GM10266 (cell line): ENCODE results near the gene COQ2.

Experiments used
- DNase-seq: peaks from one replicate; pipeline ENCODE4 v3.0.0; 2012; ENCODE audit errors: extremely low spot score
- TF ChIP-seq, protein P1 (sequence below): IDR thresholded peaks from 2 replicates; pipeline ENCODE4 v1.5.1; 2012; ENCODE audit warnings: mild to moderate bottlenecking, low read depth; ENCODE audit not compliant: control insufficient read depth, insufficient read depth; ENCODE audit errors: missing control alignments

The COQ2 gene

DNA sequence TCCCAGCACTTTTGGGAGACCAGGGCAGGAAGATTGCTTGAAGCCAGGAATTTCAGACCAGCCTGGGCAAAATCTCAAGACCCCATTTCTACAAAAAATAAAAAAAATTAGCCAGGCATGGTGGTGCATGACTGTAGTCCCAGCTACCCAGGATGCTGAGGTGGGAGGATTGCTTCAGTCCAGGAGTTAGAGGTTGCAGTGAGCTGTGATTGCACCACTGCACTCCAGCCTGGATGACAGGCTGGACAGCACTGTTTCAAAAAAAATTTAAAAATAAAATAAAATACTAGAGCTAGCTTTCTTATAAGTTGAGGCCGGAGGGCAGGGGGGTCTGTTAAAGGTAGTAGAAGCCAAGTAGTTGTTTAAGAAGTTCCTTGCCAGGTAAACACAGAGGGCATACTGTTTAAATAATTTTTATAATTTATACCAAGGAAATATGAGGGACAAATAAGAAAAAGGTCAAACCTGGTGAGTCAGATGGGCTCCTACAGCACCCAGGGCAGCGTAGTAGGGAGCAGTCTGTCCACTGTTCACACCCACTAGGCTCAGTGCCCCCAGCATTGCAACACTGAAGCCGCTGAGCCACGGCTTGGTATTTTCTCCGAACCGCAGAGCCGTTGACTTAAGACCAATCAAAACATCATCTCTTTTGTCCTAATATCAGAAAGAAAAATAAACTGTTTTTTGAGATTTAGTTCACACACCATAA is 17.3 kb downstream of the COQ2 start:
- no peak for DNase-seq
- TF ChIP-seq, protein P1, sequence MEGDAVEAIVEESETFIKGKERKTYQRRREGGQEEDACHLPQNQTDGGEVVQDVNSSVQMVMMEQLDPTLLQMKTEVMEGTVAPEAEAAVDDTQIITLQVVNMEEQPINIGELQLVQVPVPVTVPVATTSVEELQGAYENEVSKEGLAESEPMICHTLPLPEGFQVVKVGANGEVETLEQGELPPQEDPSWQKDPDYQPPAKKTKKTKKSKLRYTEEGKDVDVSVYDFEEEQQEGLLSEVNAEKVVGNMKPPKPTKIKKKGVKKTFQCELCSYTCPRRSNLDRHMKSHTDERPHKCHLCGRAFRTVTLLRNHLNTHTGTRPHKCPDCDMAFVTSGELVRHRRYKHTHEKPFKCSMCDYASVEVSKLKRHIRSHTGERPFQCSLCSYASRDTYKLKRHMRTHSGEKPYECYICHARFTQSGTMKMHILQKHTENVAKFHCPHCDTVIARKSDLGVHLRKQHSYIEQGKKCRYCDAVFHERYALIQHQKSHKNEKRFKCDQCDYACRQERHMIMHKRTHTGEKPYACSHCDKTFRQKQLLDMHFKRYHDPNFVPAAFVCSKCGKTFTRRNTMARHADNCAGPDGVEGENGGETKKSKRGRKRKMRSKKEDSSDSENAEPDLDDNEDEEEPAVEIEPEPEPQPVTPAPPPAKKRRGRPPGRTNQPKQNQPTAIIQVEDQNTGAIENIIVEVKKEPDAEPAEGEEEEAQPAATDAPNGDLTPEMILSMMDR: no peak

DNA sequence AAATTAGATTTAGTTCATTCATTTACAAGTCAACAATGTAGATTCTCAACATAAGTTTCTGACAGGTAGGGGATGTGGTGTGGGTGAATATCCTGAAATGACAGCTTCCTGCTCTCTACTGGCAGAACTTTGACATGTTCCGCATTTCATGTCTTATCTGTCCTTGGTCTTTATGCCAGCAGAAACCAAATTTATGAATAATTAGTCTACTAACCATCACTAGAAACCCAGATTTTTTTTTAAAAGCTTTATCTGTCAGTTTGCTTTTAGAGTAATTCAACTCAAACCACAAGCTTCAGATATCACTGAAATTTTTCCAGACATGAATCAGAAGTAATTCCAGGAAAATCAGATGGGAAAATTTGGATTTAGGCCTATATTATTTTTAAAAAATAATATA is 17.9 kb downstream of the COQ2 start:
- no peak for DNase-seq
- TF ChIP-seq, protein P1: no peak

DNA sequence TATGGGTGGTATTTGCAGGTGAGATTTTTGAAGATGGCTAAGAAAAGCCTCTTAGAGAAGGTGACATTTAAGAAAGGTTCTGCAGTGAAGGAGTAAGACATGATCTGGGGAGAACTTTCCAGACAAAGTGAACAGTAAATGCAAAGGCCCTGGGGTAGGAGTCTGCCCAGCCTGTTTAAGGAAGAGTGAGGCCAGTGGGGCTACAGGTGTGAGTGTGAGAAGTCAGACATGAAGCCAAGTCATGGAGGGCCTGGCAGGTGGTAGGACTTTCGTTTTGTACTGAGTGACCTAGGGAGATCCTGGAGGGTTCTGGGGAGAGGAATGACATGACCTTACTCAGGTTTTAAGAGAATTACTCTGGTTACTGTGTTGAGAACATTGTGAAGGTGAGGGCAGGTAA is 21.5 kb downstream of the COQ2 start:
- TF ChIP-seq, protein P1: no peak

DNA sequence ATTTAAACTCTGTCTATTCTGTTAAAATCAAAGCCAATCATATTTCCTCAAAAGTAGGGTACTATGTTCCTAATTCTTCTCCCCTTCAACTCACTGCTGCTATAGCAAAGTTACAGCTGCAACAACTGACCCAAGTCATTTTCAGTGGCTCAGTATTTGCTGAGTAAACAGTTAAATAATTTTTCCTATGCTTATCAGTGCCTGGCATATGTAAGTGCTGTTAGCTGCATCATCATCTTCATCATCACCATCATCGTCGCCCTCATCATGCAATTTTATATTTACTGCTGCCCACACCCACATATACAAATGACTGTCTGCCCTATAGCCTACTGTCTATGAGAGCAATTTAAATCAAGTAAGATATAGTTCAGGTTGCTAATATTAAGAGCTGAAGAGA is 21.9 kb downstream of the COQ2 start:
- TF ChIP-seq, protein P1: no peak
- DNase-seq: no peak

More for the DNA sequence above, 21.5 kb downstream of the COQ2 start:
- no peak for DNase-seq

DNA sequence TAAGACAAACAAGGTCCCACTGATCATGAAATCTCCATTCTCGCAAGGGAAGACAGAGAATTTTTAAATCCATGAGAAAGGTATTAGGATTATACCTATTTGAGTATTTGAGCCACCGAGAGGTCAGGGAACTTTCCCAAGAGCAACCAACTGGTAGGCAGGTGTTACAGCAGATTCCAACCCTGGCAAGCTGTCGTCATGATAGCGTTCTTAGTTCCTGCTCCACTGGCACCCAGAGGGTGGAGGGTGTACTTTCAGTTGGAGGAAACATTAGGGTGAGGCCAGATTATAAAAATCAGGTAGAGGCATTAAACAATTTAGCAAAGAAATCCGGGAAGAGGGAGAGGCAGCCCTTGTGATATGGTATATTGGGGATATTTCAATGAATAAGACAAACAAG is 23.3 kb downstream of the COQ2 start:
- TF ChIP-seq, protein P1: no peak

DNA sequence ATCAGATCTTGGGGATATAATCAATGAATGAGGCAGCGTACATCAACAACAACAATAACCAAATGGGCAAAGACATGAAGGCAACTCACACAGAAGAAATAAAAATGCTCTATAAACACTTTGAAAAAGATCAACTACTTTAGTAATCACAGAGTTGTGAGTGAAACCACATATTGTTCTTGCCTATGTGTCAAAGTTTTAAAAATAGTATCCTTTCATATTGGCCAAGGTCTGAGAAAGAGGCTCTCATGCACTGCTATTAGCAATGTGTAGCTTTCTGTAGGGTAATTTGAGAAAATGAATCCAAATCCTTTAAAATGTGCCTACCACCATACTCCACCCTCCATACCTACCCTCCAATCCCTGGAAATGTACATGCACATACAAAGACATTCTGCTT is 25.0 kb downstream of the COQ2 start:
- DNase-seq: peak; percentile 13
- TF ChIP-seq, protein P1: no peak

More for the DNA sequence above, 23.3 kb downstream of the COQ2 start:
- DNase-seq: no peak

DNA sequence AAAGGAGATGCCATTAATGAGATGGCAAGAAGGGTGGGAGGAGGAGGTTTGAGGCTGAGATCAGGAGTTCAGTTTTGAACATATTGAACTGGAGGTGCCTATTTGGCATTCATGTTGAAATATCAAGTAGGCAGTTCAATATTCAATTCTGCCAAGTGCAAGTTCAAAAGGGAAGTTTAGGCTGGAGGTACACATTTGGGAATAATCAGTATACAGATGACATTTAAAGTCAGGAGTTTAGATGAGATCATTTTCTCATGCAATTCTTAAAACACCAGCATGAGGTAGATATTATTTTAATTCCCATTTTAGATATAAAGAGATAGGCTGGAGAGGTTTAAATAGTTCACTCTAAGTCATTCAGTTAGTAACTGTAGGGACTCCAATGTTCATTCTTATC is 26.1 kb downstream of the COQ2 start:
- TF ChIP-seq, protein P1: no peak
- DNase-seq: no peak
